Measurements from ENCODE around the gene TSHB.
"Not testable (repeated sequence)": the region's sequence is repeated elsewhere in the genome, so short reads cannot be mapped to it uniquely, and the experiment has no call there.

The TSHB gene

GRCh38 chr1:115029526-115029925, at the start of gene TSHB:
Gene TSHB (plus strand): TSS chr1:115029826. CDS start chr1:115033363, 3,537 bp downstream.
- no peak for DNase-seq

GRCh38 chr1:114982251-114982650, 47.4 kb upstream of the TSHB start:
- DNase-seq = no peak

GRCh38 chr1:114986286-114986685, 43.3 kb upstream of the TSHB start:
- DNase-seq = no peak

- DNase-seq = no peak
Observed at GRCh38 chr1:114988095-114988494, 41.5 kb upstream of the TSHB start.

- DNase-seq = no peak
Observed at GRCh38 chr1:114997510-114998289, 31.9 kb upstream of the TSHB start.

- no peak for DNase-seq
Observed at GRCh38 chr1:115006191-115006590, 23.4 kb upstream of the TSHB start.

- no peak for DNase-seq
Observed at GRCh38 chr1:115012006-115012405, 17.6 kb upstream of the TSHB start.

- no peak for DNase-seq
Observed at GRCh38 chr1:115012434-115012833, 17.2 kb upstream of the TSHB start.

GRCh38 chr1:115013792-115014191, 15.8 kb upstream of the TSHB start:
- no peak for DNase-seq

- DNase-seq = not testable (repeated sequence)
Observed at GRCh38 chr1:115019549-115019948, 10.1 kb upstream of the TSHB start.

- DNase-seq = no peak
Observed at GRCh38 chr1:115021145-115021544, 8.5 kb upstream of the TSHB start.

GRCh38 chr1:115023593-115023992, 6.0 kb upstream of the TSHB start:
- DNase-seq = no peak

- no peak for DNase-seq
Observed at GRCh38 chr1:115031595-115031994, 2.0 kb downstream of the TSHB start.

GRCh38 chr1:115035652-115036051, 6.0 kb downstream of the TSHB start:
- DNase-seq = no peak

- no peak for DNase-seq
Observed at GRCh38 chr1:115036814-115037507, 7.3 kb downstream of the TSHB start.

- DNase-seq = no peak
Observed at GRCh38 chr1:115040501-115040900, 10.9 kb downstream of the TSHB start.

GRCh38 chr1:115041654-115042053, 12.0 kb downstream of the TSHB start:
- no peak for DNase-seq

- no peak for DNase-seq
Observed at GRCh38 chr1:115046751-115047150, 17.1 kb downstream of the TSHB start.

GRCh38 chr1:115051850-115052249, 22.2 kb downstream of the TSHB start:
- DNase-seq = no peak

- DNase-seq = no peak
Observed at GRCh38 chr1:115052454-115053083, 22.9 kb downstream of the TSHB start.

- DNase-seq = peak; percentile 41
Observed at GRCh38 chr1:115056395-115056798, 26.8 kb downstream of the TSHB start.

GRCh38 chr1:115057661-115058254, 28.1 kb downstream of the TSHB start:
- DNase-seq = no peak

GRCh38 chr1:115059316-115059715, 29.7 kb downstream of the TSHB start:
- DNase-seq = no peak

- DNase-seq = no peak
Observed at GRCh38 chr1:115060501-115060900, 30.9 kb downstream of the TSHB start.

Data from left hindlimb (tissue), 1 donor.